GM19025 (cell line): Measurements from ENCODE around the gene CLK2.
"Not testable (repeated sequence)": the region's sequence is repeated elsewhere in the genome, so short reads cannot be mapped to it uniquely, and the experiment has no call there.

Experiments
- ATAC-seq: cut with Tn5 transposase; IDR thresholded peaks from one replicate; pipeline ENCODE4 v1.9.1; 2021; ENCODE audit warnings: mild to moderate bottlenecking, low read depth, moderate library complexity; ENCODE audit not compliant: unreplicated experiment

Gene CLK2

GRCh38 chr1:155297384-155297783 lies 24.1 kb upstream of the CLK2 start:
- ATAC-seq = no peak

- no peak for ATAC-seq
These were observed 23.4 kb upstream of the CLK2 start for GRCh38 chr1:155296661-155297060.

- ATAC-seq = no peak
These were observed 22.6 kb upstream of the CLK2 start for GRCh38 chr1:155295942-155296267.

- no peak for ATAC-seq
These were observed 22.1 kb upstream of the CLK2 start for GRCh38 chr1:155295183-155295941.

GRCh38 chr1:155294520-155295182 lies 21.3 kb upstream of the CLK2 start:
- ATAC-seq = no peak

- ATAC-seq = no peak
These were observed 19.9 kb upstream of the CLK2 start for GRCh38 chr1:155293086-155293749.

- not testable (repeated sequence) for ATAC-seq
These were observed 17.7 kb upstream of the CLK2 start for GRCh38 chr1:155291006-155291405.

GRCh38 chr1:155287987-155288543 lies 14.8 kb upstream of the CLK2 start:
- no peak for ATAC-seq

GRCh38 chr1:155286544-155286943 lies 13.2 kb upstream of the CLK2 start:
- ATAC-seq = no peak

GRCh38 chr1:155285631-155286044 lies 12.3 kb upstream of the CLK2 start:
- no peak for ATAC-seq

- ATAC-seq = no peak
These were observed 11.8 kb upstream of the CLK2 start for GRCh38 chr1:155285063-155285462.

GRCh38 chr1:155284476-155284875 lies 11.2 kb upstream of the CLK2 start:
- no peak for ATAC-seq

- ATAC-seq = no peak
These were observed 9.3 kb upstream of the CLK2 start for GRCh38 chr1:155282488-155283091.

GRCh38 chr1:155279268-155279667 lies 6.0 kb upstream of the CLK2 start:
- no peak for ATAC-seq

GRCh38 chr1:155278689-155279160 lies 5.4 kb upstream of the CLK2 start:
- no peak for ATAC-seq

- ATAC-seq = no peak
These were observed 4.8 kb upstream of the CLK2 start for GRCh38 chr1:155277902-155278688.

- peak; percentile 61 for ATAC-seq
These were observed 4.0 kb upstream of the CLK2 start, which contains the start of gene HCN3 for GRCh38 chr1:155277070-155277901. Gene HCN3, plus strand, starts transcription at chr1:155277463. Its CDS starts 128 bp downstream, at chr1:155277591.

- ATAC-seq = peak; percentile 15
These were observed 600 bp downstream of the CLK2 start for GRCh38 chr1:155272466-155273342.
